ENCODE results near the gene FAU. TPM values are rescaled to one million over a fixed set of nuclear protein-coding genes. Genes with fewer than 3 reads are reported as not detected.

Gene FAU
- total RNA-seq, 1 donor from 2014 or later: 697 TPM

DNA sequence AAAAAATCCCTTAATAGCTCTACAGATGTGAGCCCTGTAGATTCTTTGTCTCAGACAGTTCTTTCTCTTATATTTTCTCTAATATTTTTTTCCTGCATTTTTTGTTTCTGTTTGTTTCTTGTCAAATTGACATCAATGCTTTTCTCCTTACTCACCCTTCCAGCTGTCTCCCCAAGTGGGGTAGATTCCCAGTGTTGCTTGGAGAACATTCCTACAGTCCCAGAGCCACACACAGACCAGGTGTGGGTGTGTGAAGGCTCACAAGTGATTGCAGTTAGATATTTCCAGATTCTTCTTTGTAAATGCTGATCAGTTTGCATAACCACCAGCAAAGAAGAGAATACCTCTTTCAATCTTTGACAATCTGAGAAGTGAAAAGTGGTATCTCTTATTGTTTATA lies 18.5 kb downstream of the FAU start:
- no peak overlapping the region for H3K27ac Mint-ChIP-seq (ENCODE audit: unreplicated experiment)

DNA sequence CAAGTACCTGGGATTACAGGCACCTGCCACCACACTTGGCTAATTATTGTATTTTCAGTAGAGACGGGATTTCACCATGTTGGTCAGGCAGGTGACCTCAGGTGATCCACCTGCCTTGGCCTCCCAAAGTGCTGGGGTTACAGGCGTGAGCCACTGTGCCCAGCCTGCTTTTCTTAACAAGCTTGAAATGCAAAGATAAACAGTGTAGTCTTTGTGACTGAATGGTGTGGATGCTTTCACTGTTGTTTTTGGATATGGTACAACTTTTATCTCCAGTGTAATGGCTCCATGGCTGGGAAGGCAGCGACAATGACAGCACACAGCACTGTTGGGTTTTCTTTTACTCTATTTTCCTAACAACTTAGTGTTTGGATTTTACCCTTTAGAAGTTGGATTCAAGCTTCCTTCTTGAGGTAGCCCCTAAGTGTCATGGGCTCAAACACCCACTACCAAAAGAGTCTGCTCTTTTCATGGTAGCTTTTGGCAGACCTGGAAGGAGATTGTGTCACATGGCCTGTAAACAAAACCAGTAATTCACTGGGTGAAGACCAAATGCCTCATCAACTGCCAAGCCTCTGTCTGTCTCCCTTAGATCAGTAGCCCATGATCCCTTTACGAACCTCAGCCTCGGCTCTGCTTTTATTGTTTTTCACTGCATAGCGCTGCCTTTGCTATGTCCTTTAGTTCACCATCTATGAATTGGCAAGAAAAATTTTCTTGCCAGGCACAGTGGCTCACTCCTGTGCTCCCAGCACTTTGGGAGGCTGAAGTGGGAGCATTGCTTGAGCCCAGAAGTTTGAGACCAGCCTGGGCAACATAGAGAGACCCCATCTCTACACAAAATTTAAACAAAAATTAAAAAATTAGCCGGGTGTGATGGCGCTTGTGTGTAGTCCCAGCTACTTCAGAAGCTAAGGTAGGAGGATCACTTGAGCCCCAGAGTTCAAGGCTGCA lies 19.5 kb downstream of the FAU start:
- no peaks in the 10 kb centered on the region for H3K27me3 Mint-ChIP-seq (ENCODE audit: low read depth)
- no peak for DNase-seq (ENCODE audit: low read depth, low spot score)
- no peaks in the 10 kb centered on the region for H3K4me1 Mint-ChIP-seq
- TF ChIP-seq CTCF (conservative IDR thresholded peaks at IDR 0.05): no peak
- H3K36me3 Mint-ChIP-seq (ENCODE audit: low read depth): peaks cover 3% of the 10 kb centered on the region
- H3K4me3 Mint-ChIP-seq: no peak overlapping the region
- H3K27ac Mint-ChIP-seq (ENCODE audit: unreplicated experiment): no peak overlapping the region
- no peaks in the 10 kb centered on the region for H3K9me3 Mint-ChIP-seq

More for the DNA sequence above, 18.5 kb downstream of the FAU start:
- Mint-ChIP-seq H3K27me3 (ENCODE audit: low read depth) (no peaks in the 10 kb centered on the region), H3K4me3 (no peak overlapping the region), H3K36me3 (ENCODE audit: low read depth) (peaks cover 3% of the 10 kb centered on the region), H3K9me3 (no peaks in the 10 kb centered on the region), H3K4me1 (no peaks in the 10 kb centered on the region)
- TF ChIP-seq CTCF (conservative IDR thresholded peaks at IDR 0.05): no peak
- DNase-seq (ENCODE audit: low read depth, low spot score): no peak

DNA sequence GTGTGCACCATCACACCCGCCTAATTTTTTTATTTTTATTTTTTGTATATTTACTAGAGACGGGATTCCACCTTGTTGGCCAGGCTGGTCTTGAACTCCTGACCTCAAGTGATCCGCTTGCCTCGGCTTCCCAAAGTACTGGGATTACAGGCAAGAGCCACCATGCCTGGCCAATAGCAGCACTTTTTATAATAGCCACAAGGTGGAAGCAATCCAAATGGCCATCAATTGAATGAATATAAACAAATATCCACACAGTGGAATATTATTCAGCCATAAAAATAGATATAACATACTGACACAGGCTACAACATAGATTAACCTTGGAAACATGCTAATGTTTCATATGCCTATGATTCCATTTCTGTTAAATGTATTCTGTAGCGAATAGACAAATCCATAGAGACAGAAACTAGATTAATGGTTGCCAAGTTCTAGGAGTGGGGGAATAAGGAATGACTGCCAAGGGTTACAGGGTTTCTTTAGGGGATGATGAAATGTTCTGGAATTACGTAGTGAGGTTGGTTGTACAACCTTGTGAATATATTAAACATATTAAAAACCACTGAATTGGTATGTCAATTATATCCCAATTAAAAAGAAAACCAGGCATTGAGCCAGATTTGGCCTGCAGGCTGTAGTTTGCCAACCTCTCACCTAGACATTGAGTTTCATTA lies 21.1 kb downstream of the FAU start:
- peaks cover 2% of the 10 kb centered on the region for H3K4me1 Mint-ChIP-seq
- H3K4me3 Mint-ChIP-seq: no peak overlapping the region
- peak; percentile 42 for TF ChIP-seq CTCF (conservative IDR thresholded peaks at IDR 0.05)
- DNase-seq (ENCODE audit: low read depth, low spot score): no peak
- H3K36me3 Mint-ChIP-seq (ENCODE audit: low read depth): no peaks in the 10 kb centered on the region
- no peak overlapping the region for H3K27ac Mint-ChIP-seq (ENCODE audit: unreplicated experiment)
- no peaks in the 10 kb centered on the region for H3K27me3 Mint-ChIP-seq (ENCODE audit: low read depth)
- no peaks in the 10 kb centered on the region for H3K9me3 Mint-ChIP-seq

GRCh38 chr11:65096926-65097325 lies 25.0 kb downstream of the FAU start:
- no peaks in the 10 kb centered on the region for H3K27me3 Mint-ChIP-seq (ENCODE audit: low read depth)
- H3K27ac Mint-ChIP-seq (ENCODE audit: unreplicated experiment): no peak overlapping the region
- TF ChIP-seq CTCF (conservative IDR thresholded peaks at IDR 0.05): no peak
- no peaks in the 10 kb centered on the region for H3K9me3 Mint-ChIP-seq
- DNase-seq (ENCODE audit: low read depth, low spot score): no peak
- H3K36me3 Mint-ChIP-seq (ENCODE audit: low read depth): no peaks in the 10 kb centered on the region
- H3K4me3 Mint-ChIP-seq: peak overlapping the region; percentile 97
- peaks cover 4% of the 10 kb centered on the region for H3K4me1 Mint-ChIP-seq

DNA sequence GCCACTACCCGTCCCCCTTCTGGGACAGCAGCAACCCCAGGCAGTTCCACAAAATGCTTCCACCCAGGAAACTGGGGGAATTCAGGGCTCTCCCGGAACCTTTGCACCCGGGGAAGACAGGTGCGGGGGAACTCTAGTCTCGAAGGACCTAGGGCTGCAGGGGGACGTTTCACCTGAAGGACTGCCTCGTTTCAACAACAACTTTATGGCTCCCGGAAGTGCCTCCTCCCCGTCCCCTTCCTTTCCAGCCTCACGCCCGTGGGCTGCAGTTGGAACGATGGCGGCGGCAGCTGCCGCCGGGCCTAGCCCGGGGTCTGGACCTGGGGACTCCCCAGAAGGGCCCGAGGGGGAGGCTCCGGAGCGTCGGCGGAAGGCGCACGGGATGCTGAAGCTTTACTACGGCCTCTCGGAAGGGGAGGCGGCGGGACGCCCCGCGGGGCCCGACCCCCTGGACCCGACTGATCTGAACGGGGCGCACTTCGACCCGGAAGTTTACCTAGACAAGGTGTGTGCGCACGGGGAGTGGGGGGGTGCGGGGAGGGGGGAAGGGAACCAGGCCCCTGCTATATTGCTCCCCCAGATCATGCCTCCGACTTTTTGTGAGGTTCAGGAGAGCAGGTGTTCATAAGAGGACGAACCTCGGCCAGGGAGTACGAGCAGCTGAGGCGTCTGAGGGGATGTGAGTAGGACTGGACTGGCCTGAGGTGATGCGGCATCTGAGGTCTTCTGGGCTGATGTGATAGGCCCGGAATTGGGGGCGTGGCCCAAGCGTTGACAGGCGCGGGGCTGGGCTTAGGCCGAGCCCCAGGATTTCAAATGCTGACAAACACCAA lies 25.7 kb downstream of the FAU start, which contains the start of gene VPS51:
TSS of gene VPS51 (plus strand) at position 241 of the 833 bp plus-strand sequence. CDS start at position 278, 37 bp downstream.
- DNase-seq (ENCODE audit: low read depth, low spot score): peak; percentile 78
- no peaks in the 10 kb centered on the region for H3K27me3 Mint-ChIP-seq (ENCODE audit: low read depth)
- H3K9me3 Mint-ChIP-seq: no peaks in the 10 kb centered on the region
- peaks cover 4% of the 10 kb centered on the region for H3K4me1 Mint-ChIP-seq
- no peak for TF ChIP-seq CTCF (conservative IDR thresholded peaks at IDR 0.05)
- H3K4me3 Mint-ChIP-seq: peak within 1 kb of the TSS; percentile 97
- no peaks in the 10 kb centered on the region for H3K36me3 Mint-ChIP-seq (ENCODE audit: low read depth)
- H3K27ac Mint-ChIP-seq (ENCODE audit: unreplicated experiment): peak within 1 kb of the TSS; percentile 99

All from neural crest cell (in vitro differentiated cells).